Stimulated activated CD4-positive, alpha-beta T cell treated with anti-CD3 and anti-CD28 coated beads, Interleukin-2, amount 100 ng/mL, for 24 hours (primary cell): ENCODE measurements around the gene RGS6.

Experiments
- DNase-seq, 2 donors: peaks; one replicate each; pipeline ENCODE4 v3.0.0-alpha.2; 2020

The RGS6 gene

DNA sequence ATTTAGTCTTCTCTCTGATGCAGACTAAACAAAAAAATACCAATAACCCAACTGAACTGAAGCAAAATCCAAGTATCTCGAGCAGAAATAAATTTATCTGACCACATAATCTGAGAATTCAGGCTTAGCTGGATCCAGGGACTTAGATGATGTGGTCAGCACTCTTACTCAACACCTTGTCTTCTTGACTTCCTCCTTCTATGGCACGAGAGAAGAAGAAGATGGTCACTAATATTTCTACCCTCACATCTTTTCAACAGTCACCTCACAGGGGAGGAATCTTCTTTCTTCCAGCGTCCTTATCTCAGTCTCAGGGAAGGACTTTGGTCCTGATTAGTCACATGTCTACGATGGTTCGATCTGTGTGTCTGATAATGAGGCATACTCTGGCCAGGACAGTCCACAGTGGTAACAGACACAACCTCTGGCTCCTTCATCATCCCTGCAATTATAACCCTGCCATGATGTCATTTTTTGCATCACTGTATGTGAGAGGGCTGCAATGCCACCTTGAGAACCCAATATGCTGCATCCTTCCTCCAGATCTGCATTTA is 15.8 kb downstream of the RGS6 start:
- no peak for DNase-seq

DNA sequence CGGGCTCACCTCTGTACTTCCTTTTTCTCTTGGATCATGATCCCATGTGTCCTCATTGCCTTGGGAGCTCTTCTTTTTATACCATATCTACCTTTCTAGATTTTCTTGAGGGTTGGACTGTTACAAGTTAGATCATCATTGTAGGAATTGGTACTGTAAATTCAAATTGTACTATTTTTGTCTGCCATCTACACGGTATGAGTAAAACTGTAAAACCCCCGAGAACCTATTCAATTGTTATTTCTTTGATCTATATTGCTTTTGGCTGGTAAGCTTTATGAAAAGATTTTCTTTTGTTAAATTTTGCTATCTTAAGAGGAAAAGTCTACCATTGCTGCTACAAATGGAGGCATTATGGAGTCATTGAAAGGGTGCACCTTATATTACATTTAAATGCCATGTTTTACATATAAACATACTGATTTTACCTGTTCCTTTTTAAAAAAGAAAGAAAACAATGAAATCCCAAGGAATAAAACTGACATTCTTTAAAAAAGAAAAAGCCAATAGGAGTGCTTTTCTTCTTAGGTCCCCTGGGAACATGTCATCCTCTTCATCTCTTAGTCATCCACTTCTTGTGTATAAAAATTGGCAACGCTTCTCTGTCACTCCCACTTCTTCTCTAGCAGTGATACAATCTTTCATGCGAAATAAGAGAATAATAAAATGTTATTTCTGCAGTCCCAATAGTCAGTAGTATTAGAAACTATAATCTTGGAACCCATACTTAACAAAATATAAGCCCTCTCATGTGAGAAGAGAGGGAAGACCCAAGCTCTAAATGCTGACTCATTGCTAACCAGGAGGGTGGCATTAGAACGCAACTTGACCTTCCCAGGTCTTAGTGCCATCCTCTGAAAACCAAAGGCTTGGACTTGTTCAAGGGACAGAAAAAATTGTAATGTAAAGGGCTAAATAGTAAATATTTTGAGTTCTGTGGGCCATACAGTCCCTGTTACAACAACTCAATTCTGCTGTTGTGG is 20.4 kb downstream of the RGS6 start:
- DNase-seq, result no peak

GRCh38 chr14:71956920-71957563 is 24.8 kb downstream of the RGS6 start:
- no peak for DNase-seq

DNA sequence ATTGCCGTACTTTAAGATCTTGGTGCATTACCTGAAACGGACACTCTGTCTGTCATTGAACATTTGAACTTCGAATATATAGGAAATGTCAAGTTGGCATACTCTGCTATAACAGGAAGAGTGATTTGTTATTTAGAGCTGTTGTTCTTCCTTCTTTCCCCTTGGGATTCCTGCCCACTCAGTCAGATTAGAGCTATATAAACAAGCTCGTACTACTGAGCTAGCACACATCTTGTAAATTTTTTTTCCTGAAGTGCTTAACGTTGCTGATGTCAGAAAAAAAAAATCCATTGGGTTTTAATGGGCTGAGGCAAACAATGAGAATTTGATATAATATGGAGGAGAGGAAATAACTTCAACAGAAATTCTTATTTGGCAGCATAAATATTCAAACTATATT is 26.8 kb downstream of the RGS6 start:
- DNase-seq, result no peak

GRCh38 chr14:71960494-71961353 is 28.5 kb downstream of the RGS6 start:
- no peak for DNase-seq

GRCh38 chr14:71961972-71962371 is 29.7 kb downstream of the RGS6 start:
- DNase-seq, result no peak

GRCh38 chr14:71964716-71965115 is 32.5 kb downstream of the RGS6 start:
- no peak for DNase-seq

GRCh38 chr14:71966528-71966927 is 34.3 kb downstream of the RGS6 start:
- DNase-seq, result no peak

GRCh38 chr14:71967704-71968103 is 35.5 kb downstream of the RGS6 start:
- no peak for DNase-seq

DNA sequence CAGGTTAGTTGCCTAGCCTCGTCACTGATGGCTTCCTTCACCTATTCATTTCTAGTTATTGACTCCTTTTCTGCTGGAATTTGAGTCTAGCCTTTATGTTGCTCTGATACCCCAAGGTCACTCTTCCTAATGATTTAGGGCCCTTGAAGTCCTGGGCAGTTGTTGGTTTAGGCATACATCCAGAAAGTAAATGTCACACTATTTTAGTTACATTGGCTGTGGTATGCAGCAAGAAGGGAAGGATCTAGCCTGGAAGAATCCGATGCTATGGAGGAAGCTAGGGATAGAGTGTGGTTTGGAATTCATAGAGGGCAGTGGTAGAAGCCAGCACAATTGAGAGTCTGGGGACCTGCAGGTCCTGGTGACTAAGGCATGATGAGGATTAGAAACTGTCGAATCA is 38.0 kb downstream of the RGS6 start:
- no peak for DNase-seq

- DNase-seq, result no peak
Observed at GRCh38 chr14:71985538-71986189, 53.4 kb downstream of the RGS6 start.

DNA sequence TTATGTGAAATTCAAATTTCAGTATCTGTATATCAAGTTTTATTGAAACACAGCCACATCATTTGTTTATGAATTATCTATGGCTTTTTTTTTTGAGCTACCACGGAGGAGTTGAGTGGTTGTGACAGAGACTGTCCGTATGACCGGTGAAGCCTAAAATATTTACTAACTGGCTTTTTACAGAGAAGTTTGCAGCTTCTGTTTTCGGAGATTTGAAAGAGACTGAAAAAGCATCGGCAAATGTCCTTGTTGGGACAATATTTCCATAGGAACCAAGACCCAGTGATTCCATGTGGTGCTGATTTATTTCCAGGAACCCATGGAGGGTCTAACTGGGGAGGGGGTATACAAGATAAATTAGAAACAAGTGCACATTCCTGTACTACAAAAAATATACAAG is 56.2 kb downstream of the RGS6 start:
- DNase-seq, result no peak

DNA sequence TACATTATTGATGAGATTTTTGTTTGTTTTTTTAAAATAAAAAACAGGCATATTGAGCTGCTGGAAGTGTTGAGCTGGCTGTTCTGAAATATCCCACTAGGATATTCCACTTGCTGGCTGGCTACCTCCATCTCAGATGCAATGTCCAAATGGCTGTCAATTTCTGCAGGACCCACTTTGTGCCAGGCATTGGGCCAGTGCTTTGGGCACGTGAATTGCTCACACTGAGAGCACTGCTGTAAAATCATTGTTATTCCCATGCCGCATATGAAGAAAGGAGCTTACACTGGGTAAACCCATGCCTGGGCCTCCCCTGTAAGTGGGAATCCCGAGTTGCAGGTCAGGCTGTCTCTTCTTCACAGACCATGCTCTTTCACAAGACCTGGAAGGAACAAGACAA is 56.7 kb downstream of the RGS6 start:
- DNase-seq, result no peak

- DNase-seq, result no peak
Observed at GRCh38 chr14:71994416-71994815, 62.2 kb downstream of the RGS6 start.

GRCh38 chr14:71995741-71996140 is 63.5 kb downstream of the RGS6 start:
- DNase-seq, result no peak

GRCh38 chr14:71996610-71997009 is 64.4 kb downstream of the RGS6 start:
- DNase-seq, result no peak

DNA sequence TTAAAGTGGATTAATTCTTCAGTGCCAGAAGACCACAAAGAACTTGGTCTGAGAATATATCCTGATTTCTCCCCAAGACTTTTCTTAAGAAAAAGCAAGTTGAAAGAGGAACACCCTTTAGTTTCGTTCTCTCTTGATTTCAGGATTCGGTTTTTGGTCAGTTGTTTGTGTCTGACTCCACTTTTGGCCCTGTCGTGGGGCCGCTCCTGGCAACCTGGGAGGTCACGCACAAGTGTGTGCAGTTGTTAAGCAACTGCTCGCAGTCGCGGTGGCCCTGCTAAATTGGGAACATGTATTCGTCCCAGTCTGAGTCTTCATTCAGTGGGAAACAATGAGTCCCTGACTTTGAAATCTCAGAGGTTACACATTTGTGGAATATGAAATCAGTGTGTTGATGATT is 68.7 kb downstream of the RGS6 start:
- DNase-seq, result no peak

DNA sequence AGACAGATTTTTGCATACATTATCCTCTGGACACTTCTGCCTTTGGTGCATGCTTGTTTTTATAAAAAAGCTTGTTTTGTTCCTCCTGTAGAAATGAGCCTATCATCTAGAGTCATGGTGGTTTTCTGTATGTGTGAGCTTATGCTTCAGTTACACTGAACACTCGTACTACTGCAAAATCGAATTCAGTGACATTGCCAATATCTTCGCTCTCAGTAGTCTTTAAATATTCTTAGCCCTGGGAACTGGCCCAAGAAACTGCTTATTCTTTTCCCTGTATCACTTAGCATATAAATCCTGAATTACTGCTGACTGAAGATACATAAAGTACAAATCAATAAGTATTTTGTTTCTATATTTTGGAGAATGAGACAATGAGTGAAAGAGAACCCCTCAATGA is 70.5 kb downstream of the RGS6 start:
- no peak for DNase-seq

GRCh38 chr14:72008666-72009065 is 76.4 kb downstream of the RGS6 start:
- DNase-seq, result no peak

DNA sequence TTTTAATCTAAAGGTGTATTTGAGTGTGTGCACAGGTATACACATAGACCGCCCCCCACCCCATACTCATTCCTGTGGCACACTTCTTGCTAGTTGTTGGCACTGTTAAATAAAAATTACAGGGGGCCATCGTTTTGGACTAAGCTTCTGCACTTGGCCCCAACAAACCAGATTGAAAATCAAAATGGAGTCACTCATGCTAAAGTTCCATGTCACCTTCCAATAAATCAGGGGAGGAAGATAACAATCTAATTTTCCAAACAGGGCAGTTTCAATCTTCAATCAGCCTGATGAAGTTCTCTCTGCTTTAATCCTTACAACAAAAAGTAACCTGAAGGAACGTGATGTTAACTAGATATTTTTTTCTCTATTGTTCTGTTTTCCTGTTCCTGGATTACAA is 78.2 kb downstream of the RGS6 start:
- DNase-seq, result no peak

DNA sequence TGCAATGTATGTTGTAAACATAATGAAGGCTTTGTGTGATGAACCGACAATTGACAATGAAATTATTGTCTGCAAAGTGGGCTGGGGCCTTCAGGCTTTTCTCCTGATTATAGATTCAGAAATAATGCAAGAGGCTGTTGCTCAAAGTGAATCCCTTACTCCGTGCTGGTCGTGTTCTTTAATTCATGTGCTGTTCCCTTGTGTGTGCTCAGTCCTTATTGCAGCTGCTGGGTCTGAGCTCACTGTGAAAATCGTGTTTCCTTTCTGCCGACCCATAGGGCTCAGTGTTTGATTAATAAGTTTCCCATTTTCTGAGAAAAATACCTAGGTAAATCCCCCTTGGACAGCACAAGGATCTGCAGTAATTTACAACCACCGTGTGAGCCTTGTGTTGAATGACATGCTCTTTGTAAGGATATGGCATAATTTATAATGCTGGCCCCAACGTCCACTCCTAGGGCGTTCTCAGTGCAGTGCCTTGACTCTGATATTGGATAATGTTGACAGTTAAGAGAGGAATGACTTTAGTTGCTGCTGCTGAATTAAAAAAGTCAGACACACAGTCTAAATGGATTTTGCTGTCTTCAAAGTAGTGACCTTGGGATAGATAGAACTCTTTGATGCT is 81.6 kb downstream of the RGS6 start:
- no peak for DNase-seq

- DNase-seq, result no peak
Observed at GRCh38 chr14:72014486-72014885, 82.3 kb downstream of the RGS6 start.
